HepG2 (cell line): ENCODE data around the gene FAM3D. TPM values are rescaled to one million over a fixed set of nuclear protein-coding genes. Genes with fewer than 3 reads are reported as not detected.

ENCODE experiments used
- ATAC-seq: fragments of 200-7000 bp; cut with Tn5 transposase; 3 replicates; pipeline ENCODE4 v1.9.1; 2020; ENCODE audit warnings: mild to moderate bottlenecking, moderate library complexity
- BruUV-seq: library from RNA; stranded (reverse); fragments of 400-500 nt; replicated peaks from 2 replicates; lab custom pipeline; 2021; lab: Mats Ljungman, UMichigan
- CTCF ChIA-PET: fragments of 300-600 bp; formaldehyde crosslinking; extraction: SDS; loops from one replicate; lab custom pipeline; 2021; ENCODE audit warnings: low total read pairs, inconsistent platforms, low intra/inter-chr PET ratio; lab: Yijun Ruan, JAX
- POLR2A ChIA-PET: fragments of 350-600 bp; sonication (Branson Sonifier 250); formaldehyde crosslinking; loops from one replicate; lab custom pipeline; 2020; ENCODE audit warnings: antibody characterized with exemption, inconsistent platforms; lab: Yijun Ruan, JAX
- DNase-seq: peaks from one replicate; pipeline ENCODE4 v3.0.0-alpha.2; 2015; ENCODE audit warnings: low spot score
- FAIRE-seq: peaks from 3 replicates; lab custom pipeline; 2011; peaks lifted over from hg19 to GRCh38; lab: Jason Lieb, UNC
- H2AFZ ChIP-seq: one replicate; pipeline ENCODE4 v1.6.1; 2011; ENCODE audit warnings: low read length, inconsistent platforms
- H3K27ac ChIP-seq: fragments of 300-600 bp; 3 replicates; pipeline ENCODE4 v1.8.0; 2011; ENCODE audit warnings: mixed run types, mild to moderate bottlenecking, mixed read lengths, low read length, inconsistent platforms; ENCODE audit not compliant: insufficient read depth; ENCODE audit errors: extremely low read length
- H3K27me3 ChIP-seq, 2 experiments: fragments of 200-600 bp in 1 of 2; 2 replicates in 1 of 2; 3 replicates in 1 of 2; pipeline versions ENCODE4 v1.6.0 to v1.8.0; 2011; ENCODE audit warnings: low read length in 2 of 2, mild to moderate bottlenecking in 2 of 2, moderate library complexity in 2 of 2, inconsistent platforms in 1 of 2; ENCODE audit not compliant: insufficient read depth in 2 of 2, control insufficient read depth in 1 of 2
- H3K36me3 ChIP-seq, 2 experiments: fragments of 200-600 bp in 1 of 2; replicated peaks in 1 of 2; 2 replicates in 1 of 2; 3 replicates in 1 of 2; pipeline versions ENCODE4 v1.5.1 to v1.8.0; 2011; ENCODE audit warnings: low read length in 2 of 2, inconsistent platforms in 1 of 2; ENCODE audit not compliant: insufficient read depth in 2 of 2, control insufficient read depth in 1 of 2
- H3K4me1 ChIP-seq: 2 replicates; pipeline ENCODE4 v1.5.1; 2012; ENCODE audit warnings: low read length, inconsistent platforms; ENCODE audit not compliant: insufficient read depth
- H3K4me2 ChIP-seq: 2 replicates; pipeline ENCODE4 v1.6.0; 2011; ENCODE audit warnings: low read depth, low read length, inconsistent platforms
- H3K4me3 ChIP-seq, 3 experiments: fragments of 200-600 bp in 1 of 3; sonication (generic), shearing (Covaris generic) in 1 of 3; replicated peaks in 1 of 3; 2 replicates each; pipeline ENCODE4 v1.5.1; 2011 to 2016; ENCODE audit warnings: low read length in 3 of 3, inconsistent platforms in 2 of 3, low read depth in 2 of 3, mild to moderate bottlenecking in 2 of 3, control low read depth in 1 of 3, mixed read lengths in 1 of 3; ENCODE audit not compliant: insufficient read depth in 1 of 3
- H3K79me2 ChIP-seq: one replicate; pipeline ENCODE4 v1.6.1; 2011; ENCODE audit warnings: low read length, inconsistent platforms; ENCODE audit not compliant: insufficient read depth
- H3K9ac ChIP-seq: 2 replicates; pipeline ENCODE4 v1.6.0; 2011; ENCODE audit warnings: mild to moderate bottlenecking, low read depth, low read length, inconsistent platforms; ENCODE audit not compliant: insufficient read depth
- H3K9me3 ChIP-seq: 2 replicates; pipeline ENCODE4 v1.5.1; 2012; ENCODE audit warnings: mild to moderate bottlenecking, low read length
- H4K20me1 ChIP-seq: 2 replicates; pipeline ENCODE4 v1.6.0; 2011; ENCODE audit warnings: inconsistent platforms, mild to moderate bottlenecking, low read length, moderate library complexity; ENCODE audit not compliant: insufficient read depth
- ARID2 ChIP-seq: sonication (generic); formaldehyde crosslinking; IDR thresholded peaks from 2 replicates; pipeline ENCODE4 v1.8.1; 2022; ENCODE audit warnings: mild to moderate bottlenecking, missing genetic modification reagents, borderline replicate concordance
- BHLHE40 ChIP-seq: IDR thresholded peaks from 2 replicates; pipeline ENCODE4 v1.6.1; 2011; ENCODE audit warnings: low read length, improper control_type of control experiment
- EED ChIP-seq: sonication (generic); formaldehyde crosslinking; IDR thresholded peaks from 2 replicates; pipeline ENCODE4 v1.5.0; 2020; ENCODE audit warnings: mild to moderate bottlenecking, missing genetic modification reagents
- HNF4A ChIP-seq: sonication (generic); formaldehyde crosslinking; IDR thresholded peaks from 2 replicates; pipeline ENCODE4 v1.4.0; 2020; ENCODE audit warnings: missing genetic modification reagents
- ZFP82 ChIP-seq: sonication (generic); formaldehyde crosslinking; IDR thresholded peaks from 2 replicates; pipeline ENCODE4 v1.5.1; 2020; ENCODE audit warnings: mild to moderate bottlenecking, missing genetic modification reagents, borderline replicate concordance
- WGBS: methylation state at CpG from one replicate; pipeline ENCODE4 v1.1.6; 2017; ENCODE audit warnings: low lambda C conversion rate; 5-methylcytosine and 5-hydroxymethylcytosine counted together
- in situ Hi-C: cut with HindIII; loops from 2 replicates; pipeline ENCODE4 v1.10.0; 2017; ENCODE audit warnings: low pct_unique_long_range_greater_than_20kb; ENCODE audit not compliant: extremely low pct_ligation_motif_present
- intact Hi-C: fragments of 100-400 bp; cut with micrococcal nuclease; formaldehyde crosslinking; loops from one replicate; pipeline ENCODE4 v1.10.0; 2022; ENCODE audit not compliant: unreplicated experiment
- polyA plus RNA-seq, 8 experiments: library from polyadenylated mRNA; depleted of rRNA in 3 of 8; stranded (reverse) in 7 of 8; unstranded in 1 of 8; fragments of >200 nt; fragmentation: Illumina TruSeq in 4 of 8; extraction: Trizol in 4 of 8; gene quantifications; 2 replicates each; pipeline versions ENCODE4 v1.2.1 to v1.2.3, GENCODE V29; 2011 to 2016; ENCODE audit warnings: low read depth in 4 of 8, missing spikeins in 1 of 8, mixed read lengths in 1 of 8; ENCODE audit not compliant: insufficient read depth in 1 of 8
- total RNA-seq, 5 experiments: library from RNA; depleted of rRNA; stranded (reverse); fragments of >200 nt; fragmentation: Illumina TruSeq; extraction: Trizol; gene quantifications; 2 replicates each; pipeline ENCODE4 v1.2.3, GENCODE V29; 2016; ENCODE audit warnings: low read depth in 1 of 5
- TF ChIP-seq, protein P1 (sequence below): sonication (generic); formaldehyde crosslinking; IDR thresholded peaks from 2 replicates; pipeline ENCODE4 v1.5.1; 2020; ENCODE audit warnings: mild to moderate bottlenecking, missing genetic modification reagents, moderate library complexity
- TF ChIP-seq, protein P2 (sequence below): sonication (generic); formaldehyde crosslinking; IDR thresholded peaks from 2 replicates; pipeline ENCODE4 v1.5.1; 2020; ENCODE audit warnings: mild to moderate bottlenecking, moderate library complexity, missing genetic modification reagents

Gene FAM3D
- total and polyA plus RNA-seq, 2 of the 13 experiments (the other 11 are each of a cell fraction or from before 2014, with no cell fraction given) = not detected

DNA sequence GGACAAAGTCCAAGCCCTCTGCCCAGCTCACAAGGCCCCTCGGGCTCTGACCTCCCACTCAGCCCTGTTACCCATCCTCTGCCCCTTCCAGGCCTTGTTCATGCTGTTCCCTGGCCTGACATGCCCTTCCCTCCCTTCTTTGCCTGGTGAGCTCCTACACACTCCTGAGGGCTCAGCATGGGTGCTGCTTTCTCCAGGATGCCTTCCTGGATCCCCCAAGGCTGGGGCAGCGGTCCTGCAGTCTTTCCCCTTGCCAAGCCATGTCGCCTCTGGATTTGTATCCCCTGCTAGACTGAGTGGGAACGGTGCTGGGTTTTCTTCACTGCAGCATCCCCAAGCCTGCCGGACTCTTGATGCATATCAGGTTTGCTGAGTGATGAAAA, 35.9 kb downstream of the FAM3D start:
- no peak for FAIRE-seq
- no peaks in the 10 kb centered on the region for H4K20me1 ChIP-seq
- ChIA-PET CTCF (interaction anchor here (1.2 to 2.4 kb wide), 2 partner anchors 62 to 168 kb away, joined by 4 to 18 read pairs; no protein-coding TSS in a partner anchor), POLR2A (interaction anchor here (1.0 to 1.2 kb wide), 3 partner anchors 93 to 324 kb away, joined by 3 to 6 read pairs (median 3); partner anchors contain the start of genes ACOX2, HTD2 and RPP14)
- no peak for ATAC-seq
- WGBS = 20% methylated on average over 5 of the region's 5 CpGs
- H3K27ac ChIP-seq = no peak overlapping the region
- in situ Hi-C loops (no loop called here), intact Hi-C loops (loop anchor here (1.0 kb wide), 2 partner anchors 62 to 137 kb away; no protein-coding TSS in a partner anchor)
- H2AFZ ChIP-seq = no peak overlapping the region
- H3K4me2 ChIP-seq = no peak overlapping the region
- H3K9ac ChIP-seq = no peak overlapping the region
- no TSS peak for BruUV-seq
- no peaks in the 10 kb centered on the region for H3K36me3 ChIP-seq
- no peaks in the 10 kb centered on the region for H3K79me2 ChIP-seq
- H3K4me1 ChIP-seq = peaks cover 27% of the 10 kb centered on the region
- no peak for TF ChIP-seq ZFP82 (CRISPR knock-in tag)
- 0 out of 2 replicates have a peak, but pooled peaks have one; percentile 7 for TF ChIP-seq HNF4A (CRISPR knock-in tag)
- DNase-seq = no peak
- no peaks in the 10 kb centered on the region for H3K9me3 ChIP-seq
- peaks cover 5 to 36% of the 10 kb centered on the region in 2 experiments for H3K27me3 ChIP-seq
- H3K4me3 ChIP-seq = no peak overlapping the region

DNA sequence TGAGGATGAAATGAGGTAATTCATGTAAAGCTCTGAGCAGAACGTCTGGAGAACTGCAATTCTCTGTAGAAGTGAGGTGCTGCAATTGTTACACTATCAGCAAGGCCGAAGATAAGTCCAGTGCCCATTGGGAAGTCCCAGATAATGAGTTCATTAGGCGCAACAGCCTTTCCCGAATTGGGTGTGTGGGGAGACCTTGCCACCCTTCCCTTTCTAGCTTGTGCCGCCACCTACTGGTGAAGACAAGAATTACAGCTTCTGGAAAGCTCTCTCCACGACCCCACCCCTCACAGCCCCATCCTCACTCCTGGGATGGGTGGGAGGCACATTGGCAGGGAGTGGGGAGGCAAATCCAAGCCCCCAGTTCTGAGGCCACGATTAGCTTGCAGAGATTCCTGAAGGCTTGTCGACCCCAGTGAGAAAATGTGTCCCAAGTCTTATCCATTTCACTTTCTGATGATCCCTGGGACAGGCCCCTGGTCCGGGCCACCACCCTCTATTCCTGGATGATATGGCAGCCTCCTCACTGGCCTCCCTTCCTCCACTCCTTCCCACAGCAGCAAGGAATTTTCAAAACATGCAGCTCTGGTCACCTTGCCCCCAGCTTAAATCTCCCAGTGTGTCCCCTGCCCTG, 36.4 kb downstream of the FAM3D start:
- H3K36me3 ChIP-seq = no peaks in the 10 kb centered on the region
- ATAC-seq (peak; percentile 79), FAIRE-seq (peak; percentile 53), DNase-seq (peak; percentile 46)
- intact Hi-C loops (loop anchor here (1.0 kb wide), 2 partner anchors 62 to 137 kb away; no protein-coding TSS in a partner anchor), in situ Hi-C loops (no loop called here)
- peaks cover 27% of the 10 kb centered on the region for H3K4me1 ChIP-seq
- H3K9ac ChIP-seq = no peak overlapping the region
- ChIA-PET CTCF (interaction anchor here (0.7 to 2.4 kb wide), 5 partner anchors 62 to 207 kb away, joined by 3 to 18 read pairs (median 4); no protein-coding TSS in a partner anchor), POLR2A (interaction anchor here (1.0 to 1.2 kb wide), 3 partner anchors 93 to 324 kb away, joined by 3 to 6 read pairs (median 3); partner anchors contain the start of genes ACOX2, HTD2 and RPP14)
- H3K4me2 ChIP-seq = no peak overlapping the region
- no peak overlapping the region for H3K4me3 ChIP-seq
- H3K79me2 ChIP-seq = no peaks in the 10 kb centered on the region
- no peaks in the 10 kb centered on the region for H3K9me3 ChIP-seq
- H4K20me1 ChIP-seq = no peaks in the 10 kb centered on the region
- H3K27me3 ChIP-seq = peaks cover 5 to 31% of the 10 kb centered on the region in 2 experiments
- 9% methylated on average over 8 of the region's 9 CpGs for WGBS
- no TSS peak for BruUV-seq
- H2AFZ ChIP-seq = no peak overlapping the region
- H3K27ac ChIP-seq = no peak overlapping the region
- no peak for TF ChIP-seq BHLHE40
- TF ChIP-seq, protein P1, sequence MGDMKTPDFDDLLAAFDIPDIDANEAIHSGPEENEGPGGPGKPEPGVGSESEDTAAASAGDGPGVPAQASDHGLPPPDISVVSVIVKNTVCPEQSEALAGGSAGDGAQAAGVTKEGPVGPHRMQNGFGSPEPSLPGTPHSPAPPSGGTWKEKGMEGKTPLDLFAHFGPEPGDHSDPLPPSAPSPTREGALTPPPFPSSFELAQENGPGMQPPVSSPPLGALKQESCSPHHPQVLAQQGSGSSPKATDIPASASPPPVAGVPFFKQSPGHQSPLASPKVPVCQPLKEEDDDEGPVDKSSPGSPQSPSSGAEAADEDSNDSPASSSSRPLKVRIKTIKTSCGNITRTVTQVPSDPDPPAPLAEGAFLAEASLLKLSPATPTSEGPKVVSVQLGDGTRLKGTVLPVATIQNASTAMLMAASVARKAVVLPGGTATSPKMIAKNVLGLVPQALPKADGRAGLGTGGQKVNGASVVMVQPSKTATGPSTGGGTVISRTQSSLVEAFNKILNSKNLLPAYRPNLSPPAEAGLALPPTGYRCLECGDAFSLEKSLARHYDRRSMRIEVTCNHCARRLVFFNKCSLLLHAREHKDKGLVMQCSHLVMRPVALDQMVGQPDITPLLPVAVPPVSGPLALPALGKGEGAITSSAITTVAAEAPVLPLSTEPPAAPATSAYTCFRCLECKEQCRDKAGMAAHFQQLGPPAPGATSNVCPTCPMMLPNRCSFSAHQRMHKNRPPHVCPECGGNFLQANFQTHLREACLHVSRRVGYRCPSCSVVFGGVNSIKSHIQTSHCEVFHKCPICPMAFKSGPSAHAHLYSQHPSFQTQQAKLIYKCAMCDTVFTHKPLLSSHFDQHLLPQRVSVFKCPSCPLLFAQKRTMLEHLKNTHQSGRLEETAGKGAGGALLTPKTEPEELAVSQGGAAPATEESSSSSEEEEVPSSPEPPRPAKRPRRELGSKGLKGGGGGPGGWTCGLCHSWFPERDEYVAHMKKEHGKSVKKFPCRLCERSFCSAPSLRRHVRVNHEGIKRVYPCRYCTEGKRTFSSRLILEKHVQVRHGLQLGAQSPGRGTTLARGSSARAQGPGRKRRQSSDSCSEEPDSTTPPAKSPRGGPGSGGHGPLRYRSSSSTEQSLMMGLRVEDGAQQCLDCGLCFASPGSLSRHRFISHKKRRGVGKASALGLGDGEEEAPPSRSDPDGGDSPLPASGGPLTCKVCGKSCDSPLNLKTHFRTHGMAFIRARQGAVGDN = 0 out of 2 replicates have a peak, but pooled peaks have one; percentile 15
- TF ChIP-seq EED (CRISPR knock-in tag) = no peak
- TF ChIP-seq, protein P2, sequence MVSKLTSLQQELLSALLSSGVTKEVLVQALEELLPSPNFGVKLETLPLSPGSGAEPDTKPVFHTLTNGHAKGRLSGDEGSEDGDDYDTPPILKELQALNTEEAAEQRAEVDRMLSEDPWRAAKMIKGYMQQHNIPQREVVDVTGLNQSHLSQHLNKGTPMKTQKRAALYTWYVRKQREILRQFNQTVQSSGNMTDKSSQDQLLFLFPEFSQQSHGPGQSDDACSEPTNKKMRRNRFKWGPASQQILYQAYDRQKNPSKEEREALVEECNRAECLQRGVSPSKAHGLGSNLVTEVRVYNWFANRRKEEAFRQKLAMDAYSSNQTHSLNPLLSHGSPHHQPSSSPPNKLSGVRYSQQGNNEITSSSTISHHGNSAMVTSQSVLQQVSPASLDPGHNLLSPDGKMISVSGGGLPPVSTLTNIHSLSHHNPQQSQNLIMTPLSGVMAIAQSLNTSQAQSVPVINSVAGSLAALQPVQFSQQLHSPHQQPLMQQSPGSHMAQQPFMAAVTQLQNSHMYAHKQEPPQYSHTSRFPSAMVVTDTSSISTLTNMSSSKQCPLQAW (CRISPR knock-in tag) = 0 out of 2 replicates have a peak, but pooled peaks have one; percentile 29
- no peak for TF ChIP-seq ARID2 (CRISPR knock-in tag)
